Fibroblast of peridontal ligament (primary cell): ENCODE results near the gene TASP1.
"Not testable (repeated sequence)": the region's sequence is repeated elsewhere in the genome, so short reads cannot be mapped to it uniquely, and the experiment has no call there.

Experiments used
- DNase-seq: peaks from one replicate; pipeline ENCODE4 v3.0.0-alpha.2; 2010; ENCODE audit errors: extremely low read depth

Gene TASP1

GRCh38 chr20:13494019-13494418, 144.7 kb downstream of the TASP1 start:
- DNase-seq, result peak; percentile 9

- DNase-seq, result no peak
Measured at GRCh38 chr20:13493143-13493542, 145.6 kb downstream of the TASP1 start.

GRCh38 chr20:13492001-13492481, 146.7 kb downstream of the TASP1 start:
- DNase-seq, result peak; percentile 84

- DNase-seq, result no peak
Measured at GRCh38 chr20:13487202-13487601, 151.5 kb downstream of the TASP1 start.

- no peak for DNase-seq
Measured at GRCh38 chr20:13486694-13487093, 152.0 kb downstream of the TASP1 start.

- no peak for DNase-seq
Measured at GRCh38 chr20:13485576-13485975, 153.2 kb downstream of the TASP1 start.

GRCh38 chr20:13485019-13485418, 153.7 kb downstream of the TASP1 start:
- not testable (repeated sequence) for DNase-seq

- DNase-seq, result not testable (repeated sequence)
Measured at GRCh38 chr20:13483472-13483871, 155.3 kb downstream of the TASP1 start.

- DNase-seq, result no peak
Measured at GRCh38 chr20:13478366-13478765, 160.4 kb downstream of the TASP1 start.

- DNase-seq, result peak; percentile 9
Measured at GRCh38 chr20:13474467-13474866, 164.3 kb downstream of the TASP1 start.

- no peak for DNase-seq
Measured at GRCh38 chr20:13469262-13469661, 169.5 kb downstream of the TASP1 start.

- no peak for DNase-seq
Measured at GRCh38 chr20:13468166-13468565, 170.6 kb downstream of the TASP1 start.

- DNase-seq, result peak; percentile 37
Measured at GRCh38 chr20:13464702-13465101, 174.0 kb downstream of the TASP1 start.

- DNase-seq, result no peak
Measured at GRCh38 chr20:13461849-13462458, 176.8 kb downstream of the TASP1 start.

GRCh38 chr20:13458860-13459451, 179.8 kb downstream of the TASP1 start:
- DNase-seq, result peak; percentile 59

- DNase-seq, result no peak
Measured at GRCh38 chr20:13457487-13457886, 181.2 kb downstream of the TASP1 start.

GRCh38 chr20:13455713-13456112, 183.0 kb downstream of the TASP1 start:
- DNase-seq, result peak; percentile 49

GRCh38 chr20:13453367-13453766, 185.4 kb downstream of the TASP1 start:
- DNase-seq, result no peak

GRCh38 chr20:13452470-13453124, 186.1 kb downstream of the TASP1 start:
- no peak for DNase-seq

GRCh38 chr20:13449868-13450434, 188.8 kb downstream of the TASP1 start:
- DNase-seq, result no peak

GRCh38 chr20:13447385-13448180, 191.1 kb downstream of the TASP1 start:
- no peak for DNase-seq

- DNase-seq, result no peak
Measured at GRCh38 chr20:13443690-13444089, 195.0 kb downstream of the TASP1 start.
